Stimulated activated CD4-positive, alpha-beta T cell treated with anti-CD3 and anti-CD28 coated beads, Interleukin-12 subunit alpha, Interleukin-12 subunit beta, amount 100 ng/mL, for 24 hours (primary cell): Measurements from ENCODE around the gene PJA2.
A peak's percentile ranks its signal among the peaks of the same experiment; 100 is the strongest.

ENCODE experiments used
- DNase-seq, 2 experiments: peaks; one replicate each; pipeline ENCODE4 v3.0.0-alpha.2; 2020; ENCODE audit warnings: low read depth in 2 of 2

The PJA2 gene

DNA sequence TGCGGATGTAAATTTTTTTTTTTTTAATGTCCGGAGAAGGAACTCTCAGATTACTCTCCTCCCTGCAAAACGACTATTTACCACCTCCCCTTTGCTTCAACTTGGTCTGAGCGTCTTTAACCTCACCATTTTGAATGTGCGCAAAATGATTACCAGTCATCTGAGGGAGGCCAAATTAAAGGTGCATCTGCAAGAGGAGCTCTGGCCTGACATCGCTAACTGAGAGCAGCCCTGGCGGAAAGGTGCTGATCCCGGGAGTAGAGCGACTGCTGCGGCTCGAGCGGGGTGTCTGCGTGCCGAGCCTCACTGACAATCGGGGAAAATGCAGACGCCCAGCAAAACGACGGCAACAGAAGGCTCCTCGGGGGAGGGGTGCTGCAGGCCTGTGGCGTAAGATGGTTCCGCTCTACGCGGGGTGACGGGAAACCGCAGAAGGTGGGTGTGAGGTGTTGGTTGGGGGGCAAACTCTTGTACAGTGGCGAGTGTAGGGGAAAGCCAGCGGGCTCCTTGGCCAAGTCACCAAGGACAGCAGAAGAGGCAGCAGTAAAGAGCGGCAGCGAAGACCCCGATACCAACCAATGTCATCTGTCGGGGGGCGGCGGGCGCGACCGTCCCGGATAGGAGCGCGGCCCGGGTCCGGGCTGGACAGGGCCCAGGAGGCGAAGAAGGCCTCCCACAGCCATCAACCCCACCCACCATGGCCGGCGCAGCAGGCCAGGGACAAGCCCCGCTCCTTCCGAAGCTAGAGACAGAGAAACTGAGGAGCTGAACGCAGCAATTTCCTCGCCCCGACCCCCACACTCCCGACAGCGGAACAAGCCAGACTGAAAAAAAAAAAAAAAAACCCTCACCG is 557 bp downstream of the PJA2 start:
- DNase-seq, result peak; percentile 60 to 69

DNA sequence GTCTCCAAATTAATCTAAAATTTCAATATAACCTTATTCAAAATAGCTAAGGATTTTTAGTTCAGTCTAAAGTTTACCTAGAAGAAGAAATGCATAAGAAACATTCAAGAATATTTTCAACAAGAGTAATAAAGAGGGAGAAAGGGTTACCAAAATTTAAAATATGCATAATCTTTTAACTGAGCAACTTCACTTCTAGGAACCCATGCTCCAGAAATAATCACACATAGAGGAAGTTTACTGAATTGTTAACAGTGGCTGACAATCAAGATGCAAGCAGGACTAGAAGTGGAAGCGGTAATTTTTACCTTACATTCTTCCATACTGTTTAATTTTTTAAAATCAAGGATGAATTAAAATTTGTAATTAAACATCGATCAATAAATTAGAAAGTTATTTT is 1.9 kb downstream of the PJA2 start:
- DNase-seq, result no peak

DNA sequence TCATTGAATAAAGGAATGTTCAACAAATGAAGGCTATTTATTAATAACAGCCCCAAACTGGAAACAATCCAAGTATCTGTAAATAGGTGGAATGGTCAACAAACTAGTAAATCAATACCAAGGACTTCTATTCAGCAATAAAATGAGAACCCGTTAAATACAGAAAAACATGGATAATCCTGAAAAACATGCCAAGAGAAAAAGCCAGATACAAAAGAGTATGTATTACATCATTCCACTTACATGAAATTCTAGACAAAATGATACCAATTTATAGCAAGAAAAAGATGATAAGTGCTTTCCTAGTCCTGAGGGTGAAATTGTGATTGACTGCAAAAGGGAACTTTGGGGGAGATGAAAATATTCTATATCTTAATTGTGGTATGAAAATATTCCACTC is 3.1 kb downstream of the PJA2 start:
- DNase-seq, result no peak

DNA sequence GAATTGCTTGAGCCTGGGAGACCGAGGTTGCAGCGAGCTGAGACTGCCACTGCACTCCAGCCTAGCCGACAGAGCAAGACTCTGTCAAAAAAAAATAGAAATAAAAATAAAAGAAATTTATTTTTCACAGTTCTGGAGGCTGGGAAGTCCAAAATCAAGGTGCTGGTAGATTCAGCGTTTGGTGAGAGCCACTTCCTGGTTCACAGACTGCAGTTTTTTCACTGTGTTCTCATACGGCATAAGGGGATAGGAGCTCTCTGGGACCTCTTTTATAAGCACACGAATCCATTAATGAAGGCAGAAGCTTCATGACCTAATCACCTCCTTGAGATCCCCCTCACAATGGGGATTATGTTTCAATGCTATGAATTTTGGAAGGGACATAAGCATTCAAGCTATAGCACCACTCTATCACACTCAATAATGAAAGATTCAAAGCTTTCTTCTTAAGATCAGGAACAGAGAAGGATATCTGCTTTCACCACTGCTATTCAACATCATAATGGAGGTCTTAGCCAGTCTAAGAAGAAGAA is 5.3 kb downstream of the PJA2 start:
- DNase-seq, result no peak

DNA sequence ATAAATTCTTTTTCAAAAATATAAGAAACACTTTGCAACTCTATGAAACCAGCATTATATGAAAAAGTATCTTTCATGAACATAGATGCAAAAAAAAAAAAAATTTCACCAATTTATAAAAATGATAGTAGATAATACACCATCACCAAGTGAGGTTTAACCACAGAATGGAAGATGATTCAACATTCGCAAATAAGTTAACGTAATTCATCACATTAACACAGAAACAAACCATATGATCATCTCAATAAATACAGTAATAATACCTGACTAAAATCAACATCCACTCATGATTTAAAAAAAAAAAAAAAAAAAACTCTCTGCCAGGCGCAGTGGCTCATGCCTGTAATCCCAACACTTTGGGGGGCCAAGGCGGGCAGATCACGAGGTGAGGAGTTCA is 6.3 kb downstream of the PJA2 start:
- DNase-seq, result no peak

DNA sequence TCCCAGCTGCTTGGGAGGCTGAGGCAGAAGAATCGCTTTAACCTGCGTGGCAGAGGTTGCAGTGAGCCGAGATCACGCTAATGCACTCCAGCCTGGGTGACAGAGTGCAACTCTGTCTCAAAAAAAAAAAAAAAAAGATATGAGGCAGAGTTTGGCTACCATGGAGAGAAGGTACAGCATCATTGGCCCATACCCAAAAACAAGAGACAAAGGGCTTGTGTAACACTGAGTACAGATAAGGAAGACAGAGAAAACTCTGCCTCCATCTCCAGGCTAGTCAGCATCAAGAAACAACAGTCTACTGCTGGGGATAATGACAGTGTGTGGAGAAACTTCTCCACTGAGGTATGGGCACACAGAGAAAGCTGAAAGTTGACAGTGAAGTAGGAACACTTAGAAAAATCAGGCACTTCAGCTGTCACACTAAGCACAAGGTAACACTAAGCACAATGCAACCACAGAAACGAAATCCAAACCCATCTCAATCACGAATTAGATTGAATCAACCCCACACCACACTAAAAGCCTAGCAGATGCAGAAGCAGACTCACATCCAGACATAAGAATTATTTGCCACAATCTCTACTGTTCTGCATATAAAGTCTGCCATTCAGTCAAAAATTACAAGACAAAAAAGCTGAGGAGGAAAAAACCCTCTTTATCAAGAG is 10.5 kb downstream of the PJA2 start:
- no peak for DNase-seq

DNA sequence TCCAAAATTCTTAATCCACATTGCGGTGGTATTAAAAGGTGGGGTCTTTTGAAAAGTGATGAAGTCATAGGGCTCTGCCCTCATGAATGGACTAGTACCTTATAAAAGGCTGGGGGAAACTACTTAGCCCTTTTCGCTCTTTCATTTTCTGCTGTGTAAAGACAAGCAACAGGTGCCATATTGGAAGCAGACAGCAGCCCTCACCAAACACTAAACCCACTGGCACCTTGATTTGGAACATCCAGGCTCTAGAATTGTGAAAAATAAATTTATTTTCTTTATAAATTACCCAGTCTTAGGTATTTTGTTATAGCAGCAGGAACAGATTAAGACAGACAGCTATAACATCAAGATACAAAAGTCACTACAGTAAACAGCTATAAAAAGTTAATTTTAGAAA is 12.8 kb downstream of the PJA2 start:
- DNase-seq, result no peak

DNA sequence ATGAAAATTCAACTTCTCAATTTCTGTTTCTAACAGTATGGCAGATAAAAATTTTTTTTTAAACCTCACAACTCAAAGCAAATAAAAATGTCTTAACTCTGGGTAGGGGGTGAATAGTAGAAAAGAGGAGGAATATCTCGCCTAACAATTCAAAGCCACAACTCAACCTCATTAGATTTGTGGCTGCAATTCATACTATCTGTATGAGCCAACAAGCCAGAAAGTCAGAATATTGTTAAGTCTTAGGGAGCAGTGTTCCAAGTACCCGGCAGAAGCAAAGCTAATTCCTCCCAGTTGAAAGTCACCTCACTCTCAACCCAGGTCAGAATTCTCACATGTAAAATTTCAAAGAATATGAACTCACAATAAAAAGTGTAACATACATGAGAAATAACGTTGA is 15.0 kb downstream of the PJA2 start:
- DNase-seq, result no peak

DNA sequence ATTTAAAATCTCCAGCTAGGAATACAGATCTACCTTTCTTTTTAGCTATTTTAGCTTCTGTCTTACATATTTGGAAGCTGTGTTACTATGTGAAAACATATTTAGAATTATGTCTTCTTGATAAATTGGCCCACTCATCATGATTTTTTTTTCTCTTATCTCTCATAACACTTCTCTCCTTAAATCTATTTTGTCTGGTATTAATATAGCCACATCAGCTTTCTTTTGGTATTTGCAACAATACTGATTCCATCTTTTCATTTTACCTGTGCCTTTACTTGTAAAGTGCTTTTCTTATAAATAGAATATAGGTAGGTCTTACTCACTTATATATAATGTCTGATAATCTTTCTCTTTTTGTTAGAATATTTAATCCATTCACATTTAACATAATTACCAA is 19.6 kb downstream of the PJA2 start:
- DNase-seq, result no peak

DNA sequence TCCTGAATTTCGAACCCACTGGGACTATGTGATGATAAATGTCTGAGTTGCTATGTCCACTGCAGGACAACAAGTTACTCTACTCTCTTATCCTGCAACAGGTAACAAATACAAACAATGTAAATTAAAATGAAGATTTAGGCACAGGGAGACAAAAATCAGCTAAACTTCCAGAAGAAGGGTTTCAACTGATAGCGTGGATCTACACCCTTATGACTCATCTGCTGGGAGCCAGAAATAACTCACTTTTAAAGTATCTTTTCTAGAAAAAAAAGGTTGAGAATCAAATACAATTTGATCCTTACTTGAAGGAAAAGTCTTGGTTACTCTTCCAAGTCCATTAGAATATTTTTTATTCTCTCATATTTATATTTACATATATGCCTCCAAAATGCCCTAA is 21.4 kb downstream of the PJA2 start:
- DNase-seq, result no peak

DNA sequence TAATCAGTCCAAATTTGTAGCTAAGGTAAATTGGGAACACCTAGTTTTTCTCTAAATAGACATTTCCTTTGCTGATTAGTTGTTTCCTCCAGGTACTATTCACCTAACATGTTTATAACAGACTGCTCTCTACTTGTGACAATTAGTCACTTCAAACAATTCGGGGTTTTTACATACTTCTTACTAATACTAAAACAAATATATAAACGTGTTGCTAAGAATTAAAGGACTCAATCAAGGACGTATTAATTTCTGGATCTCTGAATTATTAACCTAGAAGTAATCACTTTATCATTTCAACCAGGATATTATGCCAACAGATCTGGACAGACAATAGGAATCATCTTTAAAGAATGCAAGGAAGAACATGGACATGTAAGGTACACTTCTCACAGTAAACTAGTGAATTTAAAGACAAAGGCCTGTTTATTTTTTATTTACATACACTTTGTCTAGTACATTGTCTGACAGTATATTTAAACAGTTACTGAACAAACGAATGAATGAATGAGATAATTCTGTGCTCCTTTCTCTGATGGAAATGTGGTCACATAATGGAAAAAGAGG is 22.3 kb downstream of the PJA2 start:
- DNase-seq, result no peak

DNA sequence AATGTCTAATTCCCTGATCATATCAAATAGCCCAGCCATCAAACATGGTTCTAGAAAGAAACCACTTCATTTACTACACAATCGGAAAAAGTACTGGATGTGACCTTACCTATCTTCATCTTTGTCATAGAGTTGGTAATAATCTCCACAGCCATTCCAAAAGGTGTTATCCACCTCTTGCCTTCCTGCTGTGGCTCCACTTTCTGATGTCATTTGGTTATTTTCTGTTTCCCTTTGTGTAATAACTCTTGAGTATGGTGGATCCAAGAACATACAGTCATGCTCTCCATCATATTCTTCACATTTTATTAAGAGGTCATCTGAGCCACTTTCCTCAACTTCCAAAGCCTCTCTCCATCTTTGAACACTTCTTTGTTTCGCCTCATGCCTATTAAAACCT is 31.7 kb downstream of the PJA2 start:
- DNase-seq, result no peak

DNA sequence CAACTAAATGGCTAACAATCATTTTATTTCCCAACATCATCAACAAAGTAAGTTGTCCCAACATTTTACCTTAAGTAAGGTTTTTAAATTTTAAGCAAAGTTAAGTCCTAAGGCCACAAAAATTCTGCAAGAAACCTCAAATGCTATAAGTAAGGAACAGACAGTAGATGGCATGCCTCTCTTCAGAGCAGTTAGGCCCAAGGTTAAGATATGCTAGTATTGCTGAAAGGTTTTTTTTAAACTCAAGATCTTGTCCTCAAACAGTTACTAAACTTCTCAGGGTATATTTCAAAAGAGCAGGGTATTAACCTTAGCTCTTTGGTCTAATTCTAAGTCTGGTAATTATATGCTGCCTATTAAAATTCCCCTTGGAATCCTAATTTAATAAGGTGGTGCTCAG is 35.1 kb downstream of the PJA2 start:
- DNase-seq, result no peak

DNA sequence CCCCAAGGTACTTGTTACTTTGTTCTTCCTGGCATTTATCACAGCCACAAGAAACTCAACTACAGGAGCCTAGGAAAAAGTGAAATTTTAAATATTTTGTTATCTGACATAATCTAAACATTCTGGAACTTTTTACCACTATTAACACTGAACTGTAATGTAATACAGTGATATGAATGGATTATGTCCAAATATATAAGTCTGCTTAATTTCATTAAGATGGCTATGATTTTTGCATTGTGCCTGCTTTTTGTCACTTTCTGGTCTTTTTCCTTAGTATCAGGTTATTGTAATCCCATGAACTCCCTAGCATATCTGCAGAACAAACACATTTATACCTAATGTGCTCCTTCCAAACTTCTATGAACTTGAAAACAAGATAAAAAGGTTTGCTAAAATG is 35.8 kb downstream of the PJA2 start:
- DNase-seq, result no peak

DNA sequence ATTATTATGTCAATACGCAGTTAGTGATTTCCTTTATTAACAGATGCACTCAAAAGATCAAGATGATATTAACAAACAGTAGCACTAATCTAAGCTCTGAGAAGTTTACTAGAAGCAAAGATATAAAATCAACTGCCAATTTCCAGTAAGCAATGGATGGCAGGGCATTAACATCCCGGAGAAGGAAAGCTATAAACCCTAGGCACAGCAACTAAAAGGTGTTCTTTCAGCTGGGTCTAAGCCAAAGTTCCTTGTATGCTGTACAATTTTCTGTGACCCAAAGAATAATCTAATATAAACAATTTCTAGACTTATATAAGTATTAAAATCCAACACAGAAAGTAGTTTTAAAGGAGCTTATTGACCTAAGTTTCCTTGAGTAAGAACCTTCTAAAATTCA is 39.4 kb downstream of the PJA2 start:
- no peak for DNase-seq

DNA sequence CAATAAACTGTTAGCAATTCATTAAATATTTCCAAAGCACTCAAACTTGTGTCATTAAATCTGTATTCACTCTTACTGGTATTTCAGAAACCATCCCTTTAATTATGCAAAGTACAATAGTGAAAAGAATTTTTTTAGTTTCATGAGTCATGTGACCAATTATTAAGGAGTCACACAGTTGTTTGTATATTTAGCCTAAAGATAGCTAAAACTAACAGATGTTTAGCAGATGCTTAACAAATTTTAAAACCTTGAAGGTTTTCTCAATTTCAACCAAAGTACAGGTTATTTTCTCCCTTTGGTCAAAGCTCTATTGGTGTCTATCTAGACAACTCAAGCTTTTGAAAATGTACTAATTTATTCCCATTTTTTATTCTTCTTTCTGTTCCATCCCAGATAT is 44.1 kb downstream of the PJA2 start:
- no peak for DNase-seq

DNA sequence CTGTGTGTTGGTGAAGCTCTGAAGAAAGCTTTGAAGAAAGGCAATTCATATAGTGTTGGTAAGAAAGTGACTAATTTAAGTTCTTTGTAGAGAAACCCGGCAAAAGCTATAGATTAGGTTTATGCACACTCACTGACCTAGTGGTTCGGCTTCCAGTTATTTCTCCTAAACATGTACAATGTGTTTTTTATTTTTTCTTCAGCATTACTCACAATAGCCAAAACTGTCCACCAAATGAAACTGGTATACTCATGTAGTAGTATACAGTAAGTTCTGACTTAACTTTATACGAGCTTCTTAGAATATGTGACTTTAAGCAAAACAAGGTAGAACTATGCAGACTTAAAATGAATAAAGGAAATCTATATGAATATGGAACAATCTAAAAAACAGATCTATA is 44.8 kb downstream of the PJA2 start:
- DNase-seq, result no peak

DNA sequence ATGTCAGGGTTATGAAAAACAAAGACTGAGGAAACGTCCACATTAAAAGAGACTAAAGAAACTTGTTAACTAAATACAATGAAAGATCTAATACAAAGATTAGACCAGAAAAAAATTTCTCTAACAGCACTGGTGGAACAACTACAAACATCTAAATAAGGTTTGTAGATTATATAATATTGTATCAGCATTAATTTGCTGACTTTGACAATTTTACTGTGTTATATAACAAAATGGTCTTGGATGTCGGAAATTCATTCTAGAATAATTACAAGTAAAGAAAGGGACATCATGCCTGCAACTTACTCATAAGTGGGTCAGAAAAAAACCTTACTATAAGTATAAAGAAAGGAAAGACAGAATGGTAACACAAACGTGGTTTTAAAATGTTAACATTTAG is 50.1 kb downstream of the PJA2 start:
- no peak for DNase-seq

DNA sequence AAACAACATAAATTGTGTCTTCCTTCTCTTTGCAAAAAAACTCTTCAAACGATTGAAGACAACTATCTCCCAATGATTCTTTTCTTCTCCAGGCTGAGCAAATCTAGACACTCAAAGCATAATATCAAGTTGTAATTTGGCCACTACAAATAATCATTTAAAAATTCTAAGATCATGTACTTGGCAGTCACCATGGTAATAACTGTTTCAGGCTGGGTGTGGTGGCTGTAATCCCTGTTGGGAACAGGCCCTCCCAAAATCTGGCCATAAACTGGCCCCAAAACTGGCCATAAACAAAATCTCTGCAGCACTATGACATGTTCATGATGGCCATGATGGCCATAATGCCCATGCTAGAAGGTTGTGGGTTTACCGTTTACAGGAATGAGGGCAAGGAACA is 52.0 kb downstream of the PJA2 start:
- DNase-seq, result no peak

DNA sequence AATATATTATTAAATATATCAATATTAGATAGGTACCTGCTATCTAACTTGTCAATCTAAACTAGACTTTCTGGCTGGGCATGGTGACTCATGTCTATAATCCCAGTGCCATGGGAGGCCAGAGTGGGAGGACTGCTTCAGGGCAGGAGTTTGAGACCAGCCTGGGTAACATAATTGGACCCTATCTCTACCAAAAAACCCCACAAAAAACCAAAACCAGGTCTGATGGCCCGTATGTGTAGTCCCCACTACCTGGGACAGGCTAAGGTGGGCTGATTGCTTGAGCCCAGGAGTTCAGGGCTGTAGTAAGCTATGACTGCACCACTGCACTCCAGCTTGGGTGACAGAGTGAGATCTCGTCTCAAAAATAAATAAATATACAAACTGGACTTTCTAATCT is 55.0 kb downstream of the PJA2 start:
- DNase-seq, result no peak

DNA sequence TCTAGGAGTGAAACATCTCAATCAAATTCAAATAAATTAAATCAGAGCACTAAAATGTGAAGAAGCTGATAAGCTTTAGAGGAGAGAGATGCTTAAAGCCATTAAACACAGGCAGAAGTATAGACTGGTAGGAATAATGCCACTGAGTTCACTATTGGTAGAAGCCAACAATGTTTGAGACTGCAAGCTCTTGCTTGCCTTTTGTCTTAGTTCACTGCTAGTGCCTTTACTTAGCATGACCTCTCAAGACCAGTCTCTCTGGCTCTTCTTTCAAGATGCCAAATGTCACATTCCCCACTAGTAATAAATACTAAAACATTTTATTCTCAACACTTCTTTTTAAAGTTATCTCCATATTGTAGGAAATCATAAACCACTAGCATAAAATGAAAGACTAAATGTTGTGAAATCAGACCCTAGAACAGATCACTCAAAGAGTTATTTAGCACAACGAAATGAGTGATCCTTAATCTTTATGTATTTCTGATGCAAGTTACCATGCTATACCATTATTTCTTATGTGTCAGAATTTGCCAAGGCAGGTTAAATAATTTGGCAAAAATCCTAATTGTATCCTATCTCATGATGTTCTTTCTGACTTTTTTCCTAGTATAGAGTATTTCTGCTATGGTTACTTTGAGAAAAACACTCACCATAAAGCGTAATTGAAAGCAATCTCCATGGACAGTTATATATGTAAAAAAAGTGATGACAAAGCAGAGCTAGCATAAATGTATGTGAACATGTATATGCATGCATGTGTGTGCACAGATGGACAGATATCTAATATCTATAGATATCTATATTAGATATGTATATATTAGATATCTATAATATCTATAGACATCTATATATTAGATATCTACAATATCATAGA is 57.5 kb downstream of the PJA2 start:
- no peak for DNase-seq
